ENCODE measurements around the gene CD86.

DNA sequence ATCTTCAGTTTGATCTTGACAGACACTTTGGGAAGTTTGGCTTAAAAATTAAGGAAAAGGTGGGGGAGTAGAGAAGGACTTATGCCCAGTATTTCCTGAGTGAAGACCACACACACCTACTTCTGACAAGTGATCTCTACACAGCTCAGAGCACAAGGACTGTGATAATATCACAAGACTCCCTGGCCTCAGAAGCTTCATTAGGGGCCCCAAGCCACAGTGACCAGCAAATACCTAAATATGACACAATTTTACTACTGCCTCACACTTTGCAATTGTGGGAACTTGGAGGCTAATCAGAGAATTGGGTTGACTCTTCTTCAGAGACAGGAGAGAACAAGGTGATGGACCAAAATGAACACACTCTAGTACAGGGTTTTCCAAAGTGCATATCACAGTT, 35.7 kb upstream of the CD86 start:
- no peak for TF ChIP-seq POLR2A (IDR thresholded peaks at IDR 0.05)
- no peak for TF ChIP-seq CTCF (IDR thresholded peaks at IDR 0.05)
- TF ChIP-seq EP300 (IDR thresholded peaks at IDR 0.05), result no peak

Measured in sigmoid colon (tissue), 4 donors.